OCI-LY7 (cell line): ENCODE results near the gene LCP2. TPM values are rescaled to one million over a fixed set of nuclear protein-coding genes. Genes with fewer than 3 reads are reported as not detected.

ENCODE experiments used
- BruUV-seq: library from RNA; stranded (reverse); fragments of 400-500 nt; replicated peaks from 2 replicates; lab custom pipeline; 2021; lab: Mats Ljungman, UMichigan
- CTCF ChIA-PET: fragments of 300-600 bp; sonication (Branson Sonifier 250); formaldehyde crosslinking; loops from one replicate; lab custom pipeline; 2022; ENCODE audit warnings: antibody characterized with exemption; ENCODE audit not compliant: unreplicated experiment; lab: Charles Lee
- POLR2A ChIA-PET: fragments of 300-600 bp; sonication (Branson Sonifier 250); formaldehyde crosslinking; loops from one replicate; lab custom pipeline; 2022; ENCODE audit warnings: antibody characterized with exemption; lab: Charles Lee
- DNase-seq: peaks from one replicate; pipeline ENCODE4 v3.0.0-alpha.2; 2015; ENCODE audit warnings: low spot score
- H2AFZ ChIP-seq: fragments of 200-600 bp; sonication (generic), shearing (Covaris generic); 2 replicates; pipeline ENCODE4 v1.6.1; 2014; ENCODE audit warnings: mild to moderate bottlenecking, antibody characterized with exemption, low read length, moderate library complexity
- H3K27ac ChIP-seq: fragments of 200-600 bp; sonication (generic); 2 replicates; pipeline ENCODE4 v1.5.1; 2014; ENCODE audit warnings: mixed run types, low read depth, mild to moderate bottlenecking, moderate library complexity, low read length, inconsistent platforms; ENCODE audit not compliant: poor library complexity, severe bottlenecking
- H3K36me3 ChIP-seq: fragments of 200-600 bp; sonication (generic); 2 replicates; pipeline ENCODE4 v1.6.1; 2014; ENCODE audit warnings: mild to moderate bottlenecking, antibody characterized with exemption, low read length, moderate library complexity, mixed read lengths; ENCODE audit not compliant: insufficient read depth
- H3K4me1 ChIP-seq: fragments of 200-600 bp; sonication (generic); 2 replicates; pipeline ENCODE4 v1.5.1; 2014; ENCODE audit warnings: mild to moderate bottlenecking, low read length; ENCODE audit not compliant: insufficient read depth, poor library complexity, severe bottlenecking
- H3K4me2 ChIP-seq: fragments of 200-600 bp; sonication (generic); 2 replicates; pipeline ENCODE4 v1.6.1; 2014; ENCODE audit warnings: mild to moderate bottlenecking, low read length
- H3K4me3 ChIP-seq: fragments of 200-600 bp; sonication (generic); 2 replicates; pipeline ENCODE4 v1.5.1; 2014; ENCODE audit warnings: mild to moderate bottlenecking, low read depth, low read length; ENCODE audit not compliant: poor library complexity, severe bottlenecking
- H3K79me2 ChIP-seq: fragments of 200-600 bp; sonication (generic); 2 replicates; pipeline ENCODE4 v1.6.1; 2016; ENCODE audit warnings: low read depth, mild to moderate bottlenecking, low read length, moderate library complexity, mixed read lengths; ENCODE audit not compliant: insufficient read depth
- H3K9me2 ChIP-seq: fragments of 200-600 bp; sonication (generic); 2 replicates; pipeline ENCODE4 v1.6.1; 2016; ENCODE audit warnings: mild to moderate bottlenecking, low read length, mixed read lengths; ENCODE audit not compliant: insufficient read depth
- H3K9me3 ChIP-seq: fragments of 200-600 bp; sonication (generic); 2 replicates; pipeline ENCODE4 v1.6.1; 2014; ENCODE audit warnings: mild to moderate bottlenecking, mixed run types, low read length, mixed read lengths
- H4K20me1 ChIP-seq: fragments of 200-600 bp; sonication (generic); 2 replicates; pipeline ENCODE4 v1.6.1; 2014; ENCODE audit warnings: mild to moderate bottlenecking, antibody characterized with exemption, low read length, moderate library complexity, mixed read lengths; ENCODE audit not compliant: insufficient read depth
- CTCF ChIP-seq: fragments of 200-600 bp; sonication (generic); conservative IDR thresholded peaks from 2 replicates; pipeline ENCODE4 v1.5.1; 2014; ENCODE audit warnings: mild to moderate bottlenecking, antibody characterized with exemption, low read length, moderate library complexity, mixed read lengths
- EZH2phosphoT487 ChIP-seq: fragments of 200-600 bp; sonication (generic); IDR thresholded peaks from 2 replicates; pipeline ENCODE4 v1.6.1; 2018; ENCODE audit warnings: low read depth, borderline replicate concordance, mild to moderate bottlenecking, mixed run types, antibody characterized with exemption, low read length, moderate library complexity, mixed read lengths
- intact Hi-C: fragments of 100-400 bp; cut with micrococcal nuclease; formaldehyde crosslinking; loops from one replicate; pipeline ENCODE4 v1.10.0; 2022; ENCODE audit not compliant: unreplicated experiment
- total RNA-seq, 2 experiments: library from RNA; depleted of rRNA in 1 of 2; stranded (reverse); fragments of >200 nt in 1 of 2; shearing (Covaris generic) in 1 of 2; gene quantifications; 2 replicates each; pipeline ENCODE4 v1.2.3, GENCODE V29; 2014 to 2022

Gene LCP2
- total RNA-seq, 2 experiments from 2014 or later: 2.6 TPM; not detected in 1

GRCh38 chr5:170290498-170290897 is 7.1 kb downstream of the LCP2 start:
- no peaks in the 10 kb centered on the region for H3K9me3 ChIP-seq
- intact Hi-C loops: no loop called here
- no peaks in the 10 kb centered on the region for H4K20me1 ChIP-seq
- no peak overlapping the region for H3K27ac ChIP-seq
- BruUV-seq: no TSS peak
- no peak for TF ChIP-seq EZH2phosphoT487
- TF ChIP-seq CTCF: no peak
- H3K4me2 ChIP-seq: no peak overlapping the region
- no peaks in the 10 kb centered on the region for H3K79me2 ChIP-seq
- H3K36me3 ChIP-seq: no peaks in the 10 kb centered on the region
- DNase-seq: no peak
- no peaks in the 10 kb centered on the region for H3K4me1 ChIP-seq
- ChIA-PET CTCF (no interaction called here), POLR2A (interaction anchor here (0.7 kb wide), 1 partner anchor 617 kb away, joined by 5 read pairs; no protein-coding TSS in a partner anchor)
- H2AFZ ChIP-seq: no peak overlapping the region
- no peak overlapping the region for H3K4me3 ChIP-seq
- no peaks in the 10 kb centered on the region for H3K9me2 ChIP-seq

GRCh38 chr5:170289764-170290163 is 7.8 kb downstream of the LCP2 start:
- CTCF ChIA-PET: interaction anchor here (1.0 kb wide), 1 partner anchor 11 kb away, joined by 3 read pairs; no protein-coding TSS in a partner anchor
- Histone ChIP-seq H3K4me3 (no peak overlapping the region), H4K20me1 (no peaks in the 10 kb centered on the region), H2AFZ (no peak overlapping the region), H3K4me1 (no peaks in the 10 kb centered on the region), H3K27ac (no peak overlapping the region), H3K4me2 (no peak overlapping the region), H3K36me3 (no peaks in the 10 kb centered on the region), H3K9me3 (no peaks in the 10 kb centered on the region), H3K9me2 (no peaks in the 10 kb centered on the region), H3K79me2 (no peaks in the 10 kb centered on the region)
- intact Hi-C loops: no loop called here
- POLR2A ChIA-PET: interaction anchor here (0.7 kb wide), 2 partner anchors 16 to 39 kb away, joined by 3 to 4 read pairs; no protein-coding TSS in a partner anchor
- no TSS peak for BruUV-seq
- DNase-seq: no peak
- TF ChIP-seq EZH2phosphoT487 (no peak), CTCF (no peak)

GRCh38 chr5:170289121-170289520 is 8.5 kb downstream of the LCP2 start:
- Histone ChIP-seq H3K9me2 (no peaks in the 10 kb centered on the region), H3K4me1 (no peaks in the 10 kb centered on the region), H4K20me1 (no peaks in the 10 kb centered on the region), H2AFZ (no peak overlapping the region), H3K9me3 (no peaks in the 10 kb centered on the region), H3K4me2 (no peak overlapping the region), H3K27ac (no peak overlapping the region), H3K79me2 (no peaks in the 10 kb centered on the region), H3K36me3 (no peaks in the 10 kb centered on the region), H3K4me3 (no peak overlapping the region)
- no TSS peak for BruUV-seq
- ChIA-PET CTCF (interaction anchor here (1.0 kb wide), 1 partner anchor 10 kb away, joined by 3 read pairs; no protein-coding TSS in a partner anchor), POLR2A (interaction anchor here (0.7 kb wide), 2 partner anchors 17 to 40 kb away, joined by 3 to 4 read pairs; no protein-coding TSS in a partner anchor)
- no peak for DNase-seq
- intact Hi-C loops: no loop called here
- TF ChIP-seq EZH2phosphoT487 (no peak), CTCF (no peak)
